ENCODE measurements around the gene SSNA1. TPM values are rescaled to one million over a fixed set of nuclear protein-coding genes. Genes with fewer than 3 reads are reported as not detected.
"Not testable (repeated sequence)": the region's sequence is repeated elsewhere in the genome, so short reads cannot be mapped to it uniquely, and the experiment has no call there.

SSNA1 gene
- total RNA-seq, 6 experiments from 2014 or later, result 21.5 to 53.3 (median 25.5) TPM

DNA sequence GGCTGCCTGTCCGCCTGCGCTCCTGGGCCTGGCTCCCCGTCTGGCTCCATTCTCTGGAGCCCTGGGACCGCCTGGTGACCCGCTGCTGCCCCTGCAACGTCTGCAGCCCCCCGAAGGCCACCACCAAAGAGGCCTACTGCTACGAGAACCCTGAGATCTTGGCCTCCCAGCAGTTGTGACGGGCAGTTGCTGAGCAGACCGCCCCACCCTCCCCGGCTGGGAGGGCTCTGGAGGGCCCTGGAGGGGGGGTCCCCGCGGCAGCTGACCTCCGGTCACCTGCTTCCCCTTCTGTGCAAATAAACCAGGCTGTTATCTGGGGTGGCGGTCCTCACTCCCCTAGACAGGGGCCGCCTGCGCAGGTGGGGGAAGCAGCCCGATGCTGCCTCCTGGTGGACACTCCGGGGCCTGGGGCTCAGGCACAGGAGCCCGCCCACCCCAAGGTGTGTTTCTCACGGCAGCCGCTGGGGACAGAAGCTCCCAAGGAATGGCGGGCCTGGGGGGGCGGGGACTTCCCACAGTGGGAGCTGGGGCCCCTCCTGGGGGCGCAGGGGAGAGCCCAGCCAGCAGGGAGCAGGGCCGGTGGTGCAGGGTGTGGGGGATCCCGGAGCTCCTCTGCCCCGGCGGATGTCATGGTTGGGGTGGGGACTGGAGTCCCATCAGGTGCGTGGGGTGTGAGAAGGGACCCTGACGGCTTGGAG is 47.9 kb downstream of the SSNA1 start:
- WGBS (ENCODE audit: insufficient coverage, low coverage, low lambda C conversion rate, missing lambda C conversion rate), result 0% methylated on average over 12 of the region's 31 CpGs

DNA sequence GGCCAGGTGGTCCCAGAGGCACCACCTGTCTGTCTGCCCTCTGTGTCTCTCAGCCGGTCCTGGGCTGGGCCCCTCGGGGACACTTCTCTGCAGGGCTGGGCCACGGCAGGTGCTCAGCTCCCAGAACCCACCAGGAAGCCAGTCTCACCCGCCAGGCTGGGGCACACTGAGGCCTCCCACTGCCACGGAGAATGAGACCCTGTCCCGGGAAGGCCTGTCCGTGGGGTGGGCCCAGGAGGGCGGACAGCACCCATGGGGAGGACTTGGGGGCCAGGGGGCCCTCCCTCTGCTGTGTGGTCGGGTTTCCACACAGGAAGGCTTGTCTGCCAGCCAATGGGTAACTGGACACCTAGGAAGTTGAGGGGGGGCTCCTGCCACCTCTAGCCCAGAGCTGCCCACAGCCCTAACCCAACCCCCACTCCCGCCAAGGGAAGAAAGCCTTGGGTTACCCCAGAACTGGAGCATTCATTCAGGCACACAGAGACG is 48.5 kb downstream of the SSNA1 start:
- Histone ChIP-seq H3K27me3 (no peaks in the 10 kb centered on the region), H3K4me3 (no peak overlapping the region), H3K36me3 (peaks cover 0 to under 1% (median 0%) of the 10 kb centered on the region in 4 donors), H3K4me1 (peaks cover 0 to 9% (median 0%) of the 10 kb centered on the region in 4 donors), H3K27ac (no peak overlapping the region), H3K9me3 (no peaks in the 10 kb centered on the region)
- intact Hi-C loops (cut with DNase I), result loop anchor here in 1 of 2 donors (10.0 kb wide), 1 partner anchor 52 kb away; the partner anchor contains the start of genes ANAPC2 and SSNA1
- TF ChIP-seq, protein P1, sequence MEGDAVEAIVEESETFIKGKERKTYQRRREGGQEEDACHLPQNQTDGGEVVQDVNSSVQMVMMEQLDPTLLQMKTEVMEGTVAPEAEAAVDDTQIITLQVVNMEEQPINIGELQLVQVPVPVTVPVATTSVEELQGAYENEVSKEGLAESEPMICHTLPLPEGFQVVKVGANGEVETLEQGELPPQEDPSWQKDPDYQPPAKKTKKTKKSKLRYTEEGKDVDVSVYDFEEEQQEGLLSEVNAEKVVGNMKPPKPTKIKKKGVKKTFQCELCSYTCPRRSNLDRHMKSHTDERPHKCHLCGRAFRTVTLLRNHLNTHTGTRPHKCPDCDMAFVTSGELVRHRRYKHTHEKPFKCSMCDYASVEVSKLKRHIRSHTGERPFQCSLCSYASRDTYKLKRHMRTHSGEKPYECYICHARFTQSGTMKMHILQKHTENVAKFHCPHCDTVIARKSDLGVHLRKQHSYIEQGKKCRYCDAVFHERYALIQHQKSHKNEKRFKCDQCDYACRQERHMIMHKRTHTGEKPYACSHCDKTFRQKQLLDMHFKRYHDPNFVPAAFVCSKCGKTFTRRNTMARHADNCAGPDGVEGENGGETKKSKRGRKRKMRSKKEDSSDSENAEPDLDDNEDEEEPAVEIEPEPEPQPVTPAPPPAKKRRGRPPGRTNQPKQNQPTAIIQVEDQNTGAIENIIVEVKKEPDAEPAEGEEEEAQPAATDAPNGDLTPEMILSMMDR (IDR thresholded peaks at IDR 0.05), result no peak
- TF ChIP-seq POLR2A (IDR thresholded peaks at IDR 0.05), result no peak
- DNase-seq (no peak), ATAC-seq (no peak)
- 0% methylated on average over 2 of the region's 11 CpGs for WGBS (ENCODE audit: insufficient coverage, low coverage, low lambda C conversion rate, missing lambda C conversion rate)

More for the DNA sequence above, 47.9 kb downstream of the SSNA1 start:
- intact Hi-C loops (cut with DNase I), result loop anchor here in 1 of 2 donors (10.0 kb wide), 1 partner anchor 52 kb away; the partner anchor contains the start of genes ANAPC2 and SSNA1
- Histone ChIP-seq H3K4me3 (no peak overlapping the region), H3K27me3 (no peaks in the 10 kb centered on the region), H3K27ac (no peak overlapping the region), H3K36me3 (no peaks in the 10 kb centered on the region), H3K4me1 (peaks cover 0 to 8% (median 0%) of the 10 kb centered on the region in 4 donors), H3K9me3 (no peaks in the 10 kb centered on the region)
- no peak for TF ChIP-seq POLR2A (IDR thresholded peaks at IDR 0.05)
- TF ChIP-seq, protein P1 (IDR thresholded peaks at IDR 0.05), result peak; percentile 91 to 99 (median 97)
- ATAC-seq, result peak; percentile 61 to 65 (median 64)
- peak; percentile 87 to 88 (median 88) for DNase-seq

GRCh38 chr9:137237759-137238726 is 49.6 kb downstream of the SSNA1 start:
- DNase-seq, result no peak
- Histone ChIP-seq H3K27me3 (no peaks in the 10 kb centered on the region), H3K36me3 (peaks cover 0 to 12% (median 5%) of the 10 kb centered on the region in 4 donors), H3K4me3 (no peak overlapping the region), H3K4me1 (peaks cover 0 to 20% (median 8%) of the 10 kb centered on the region in 4 donors), H3K27ac (no peak overlapping the region), H3K9me3 (no peaks in the 10 kb centered on the region)
- 80% methylated on average over 4 of the region's 13 CpGs for WGBS (ENCODE audit: insufficient coverage, low coverage, low lambda C conversion rate, missing lambda C conversion rate)
- TF ChIP-seq, protein P1 (IDR thresholded peaks at IDR 0.05), result no peak
- TF ChIP-seq POLR2A (IDR thresholded peaks at IDR 0.05), result no peak
- intact Hi-C loops (cut with DNase I), result loop anchor here in 1 of 2 donors (10.0 kb wide), 1 partner anchor 53 kb away; the partner anchor contains the start of genes ANAPC2 and SSNA1
- no peak for ATAC-seq

- intact Hi-C loops (cut with DNase I), result loop anchor here in 1 of 2 donors (10.0 kb wide), 1 partner anchor 55 kb away; the partner anchor contains the start of genes ANAPC2 and SSNA1
Measured at GRCh38 chr9:137239541-137240200, 51.2 kb downstream of the SSNA1 start.

More at GRCh38 chr9:137239541-137240200, 51.2 kb downstream of the SSNA1 start:
- Histone ChIP-seq H3K27ac (peak overlapping the region; percentile 47 to 84 (median 73)), H3K4me3 (peak overlapping the region; percentile 73 to 75 (median 73)), H3K36me3 (peaks cover 0 to 13% (median 8%) of the 10 kb centered on the region in 4 donors), H3K4me1 (peaks cover 0 to 20% (median 8%) of the 10 kb centered on the region in 4 donors)
- 32% methylated on average over 17 of the region's 27 CpGs for WGBS (ENCODE audit: insufficient coverage, low coverage, low lambda C conversion rate, missing lambda C conversion rate)
- DNase-seq, ATAC-seq, H3K9me3 ChIP-seq, H3K27me3 ChIP-seq: not testable (repeated sequence)

Small RNAs within 50 kb of the gene (microRNA-seq; reads per million reads assigned to microRNA genes)
- gene MIR3621, result 0 reads per million in 2 donors

Small RNAs within 50 kb of the gene (small RNA-seq; reads per million reads assigned to genes)
- gene MIR3621, result 0 reads per million in 2 experiments

Other genes with a start within 250 kb of the SSNA1 start
- gene FBXW5, start 243.9 kb upstream of the SSNA1 start, total RNA-seq, result 100 to 1,000 TPM in 3 of 6 experiments, 10 to 100 TPM in 3; 84.0 to 290 (median 97.4) TPM
- 100 to 1,000 TPM; 248 to 755 (median 453) TPM for gene C8G, start 243.4 kb upstream of the SSNA1 start, total RNA-seq
- gene LCN12, start 236.4 kb upstream of the SSNA1 start, total RNA-seq, result 10 to 100 TPM in 5 of 6 experiments, 1 to 10 TPM in 1; 2.7 to 36.4 (median 20.3) TPM
- gene PTGDS, start 211.2 kb upstream of the SSNA1 start, total RNA-seq, result 10 to 100 TPM in 2 of 6 experiments, 1 to 10 TPM in 4; 4.3 to 21.9 (median 6.0) TPM
- gene LCNL1, start 205.7 kb upstream of the SSNA1 start, total RNA-seq, result not detected
- 10 to 100 TPM; 13.8 to 34.5 (median 23.3) TPM for gene PAXX, start 196.3 kb upstream of the SSNA1 start, total RNA-seq
- gene CLIC3, start 192.1 kb upstream of the SSNA1 start, total RNA-seq, result under 1 TPM in 2 of 6 experiments, not detected in 4; 0.37 to 0.51 TPM
- gene ABCA2, start 160.4 kb upstream of the SSNA1 start, total RNA-seq, result 10 to 100 TPM; 23.7 to 49.2 (median 34.2) TPM
- under 1 TPM in 2 of 6 experiments, not detected in 4; 0.12 to 0.13 TPM for gene FUT7, start 156.6 kb upstream of the SSNA1 start, total RNA-seq
- gene NPDC1, start 142.5 kb upstream of the SSNA1 start, total RNA-seq, result 10 to 100 TPM in 5 of 6 experiments, 1 to 10 TPM in 1; 9.3 to 14.9 (median 12.2) TPM
- 1 to 10 TPM in 2 of 6 experiments, under 1 TPM in 4; 0.50 to 2.1 (median 0.80) TPM for gene ENTPD2, start 134.6 kb upstream of the SSNA1 start, total RNA-seq
- under 1 TPM in 5 of 6 experiments, not detected in 1; 0.05 to 0.43 (median 0.22) TPM for gene SAPCD2, start 118.1 kb upstream of the SSNA1 start, total RNA-seq
- gene UAP1L1, start 111.2 kb upstream of the SSNA1 start, total RNA-seq, result 1 to 10 TPM; 1.3 to 4.9 (median 1.9) TPM
- gene MAN1B1, start 101.7 kb upstream of the SSNA1 start, total RNA-seq, result 10 to 100 TPM; 24.0 to 39.1 (median 28.8) TPM
- 10 to 100 TPM; 62.2 to 86.2 (median 66.2) TPM for gene DPP7, start 73.9 kb upstream of the SSNA1 start, total RNA-seq
- gene GRIN1, start 49.5 kb upstream of the SSNA1 start, total RNA-seq, result not detected
- under 1 TPM in 2 of 6 experiments, not detected in 4; 0.17 to 0.18 TPM for gene LRRC26, start 18.6 kb upstream of the SSNA1 start, total RNA-seq
- gene TMEM210, start 16.6 kb upstream of the SSNA1 start, total RNA-seq, result not detected
- 10 to 100 TPM; 16.1 to 36.5 (median 27.9) TPM for gene ANAPC2, start 116 bp upstream of the SSNA1 start, total RNA-seq
- gene TPRN, start 12.1 kb downstream of the SSNA1 start, total RNA-seq, result 10 to 100 TPM; 12.1 to 28.9 (median 18.1) TPM
- 10 to 100 TPM; 17.7 to 28.0 (median 23.9) TPM for gene TMEM203, start 17.0 kb downstream of the SSNA1 start, total RNA-seq
- 1 to 10 TPM; 4.7 to 9.6 (median 7.4) TPM for gene NDOR1, start 17.0 kb downstream of the SSNA1 start, total RNA-seq
- 10 to 100 TPM in 1 of 6 experiments, 1 to 10 TPM in 5; 3.5 to 12.2 (median 4.5) TPM for gene RNF208, start 33.6 kb downstream of the SSNA1 start, total RNA-seq
- gene CYSRT1, start 36.5 kb downstream of the SSNA1 start, total RNA-seq, result 1 to 10 TPM in 1 of 6 experiments, under 1 TPM in 4, not detected in 1; 0.20 to 1.2 (median 0.31) TPM
- not detected for gene RNF224, start 38.8 kb downstream of the SSNA1 start, total RNA-seq
- not detected for gene SLC34A3, start 42.2 kb downstream of the SSNA1 start, total RNA-seq
- 100 to 1,000 TPM in 5 of 6 experiments, 10 to 100 TPM in 1; 88.4 to 274 (median 124) TPM for gene TUBB4B, start 52.6 kb downstream of the SSNA1 start, total RNA-seq
- gene STPG3, start 62.6 kb downstream of the SSNA1 start, total RNA-seq, result not detected
- gene NELFB, start 66.7 kb downstream of the SSNA1 start, total RNA-seq, result 10 to 100 TPM; 15.6 to 21.6 (median 20.1) TPM
- gene TOR4A, start 89.0 kb downstream of the SSNA1 start, total RNA-seq, result 1 to 10 TPM; 2.2 to 4.9 (median 3.7) TPM
- gene NRARP, start 113.6 kb downstream of the SSNA1 start, total RNA-seq, result 1 to 10 TPM in 3 of 6 experiments, under 1 TPM in 3; 0.57 to 2.3 (median 0.98) TPM
- gene EXD3, start 234.5 kb downstream of the SSNA1 start, total RNA-seq, result 10 to 100 TPM in 3 of 6 experiments, 1 to 10 TPM in 3; 3.3 to 14.4 (median 10.6) TPM
- 1 to 10 TPM; 4.7 to 8.0 (median 5.7) TPM for gene NOXA1, start 234.7 kb downstream of the SSNA1 start, total RNA-seq